ENCODE results near the gene FAM227A. TPM values are rescaled to one million over a fixed set of nuclear protein-coding genes. Genes with fewer than 3 reads are reported as not detected.

The FAM227A gene
- total RNA-seq, 2 donors from 2014 or later = 1.0 to 2.2 TPM

DNA sequence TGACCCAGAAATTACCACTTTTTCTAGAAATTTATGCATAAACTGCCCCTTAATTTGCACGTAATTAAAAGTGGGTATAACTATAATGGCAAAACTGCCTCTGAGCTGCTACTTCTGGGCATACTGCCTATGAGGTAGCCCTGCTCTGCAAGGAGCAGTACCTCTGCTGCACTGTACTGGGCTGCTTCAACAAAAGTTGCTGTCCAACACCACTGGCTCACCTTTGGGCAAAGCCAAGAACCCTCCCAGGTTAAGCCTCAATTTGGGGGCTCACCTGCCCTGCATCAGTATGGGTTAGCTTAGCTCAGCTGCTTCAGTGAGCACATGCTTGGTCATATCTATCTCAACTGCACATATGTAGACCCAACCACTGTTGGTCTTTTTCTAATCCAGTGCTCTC is 90.8 kb downstream of the FAM227A start:
- Histone ChIP-seq H3K27me3 (replicated peaks; ENCODE audit: insufficient read depth) (no peaks in the 10 kb centered on the region), H3K9me3 (no peaks in the 10 kb centered on the region), H3K4me1 (replicated peaks) (no peaks in the 10 kb centered on the region), H3K27ac (no peak overlapping the region), H3K36me3 (no peaks in the 10 kb centered on the region), H3K4me3 (no peak overlapping the region)
- TF ChIP-seq POLR2A (IDR thresholded peaks at IDR 0.05) (no peak), CTCF (IDR thresholded peaks at IDR 0.05) (no peak)
- intact Hi-C loops (cut with DNase I) = no loop called here
- DNase-seq (ENCODE audit: low spot score) = no peak
- WGBS = 100% methylated on average over 1 of the region's 1 CpG

DNA sequence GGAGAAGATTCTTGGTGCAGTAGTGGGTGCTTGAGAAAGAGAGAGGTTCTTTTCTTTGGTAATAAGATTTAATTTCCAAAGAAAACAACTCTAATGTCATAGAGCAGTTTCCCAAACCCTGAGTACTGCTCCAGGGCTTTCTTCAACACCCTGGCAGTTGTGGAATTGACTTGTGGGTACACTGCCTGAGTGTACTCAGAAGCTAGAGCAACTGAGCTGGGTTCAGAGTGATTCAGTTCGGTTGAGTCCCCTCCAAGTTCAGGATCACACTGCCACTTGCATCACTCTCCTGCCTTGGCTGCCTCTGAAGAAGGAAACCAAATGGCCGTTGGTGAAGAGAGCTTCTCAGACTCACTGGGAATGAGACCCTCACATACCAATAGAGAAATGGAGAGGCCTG is 91.5 kb downstream of the FAM227A start:
- H3K27ac ChIP-seq = no peak overlapping the region
- 80% methylated on average over 2 of the region's 2 CpGs for WGBS

DNA sequence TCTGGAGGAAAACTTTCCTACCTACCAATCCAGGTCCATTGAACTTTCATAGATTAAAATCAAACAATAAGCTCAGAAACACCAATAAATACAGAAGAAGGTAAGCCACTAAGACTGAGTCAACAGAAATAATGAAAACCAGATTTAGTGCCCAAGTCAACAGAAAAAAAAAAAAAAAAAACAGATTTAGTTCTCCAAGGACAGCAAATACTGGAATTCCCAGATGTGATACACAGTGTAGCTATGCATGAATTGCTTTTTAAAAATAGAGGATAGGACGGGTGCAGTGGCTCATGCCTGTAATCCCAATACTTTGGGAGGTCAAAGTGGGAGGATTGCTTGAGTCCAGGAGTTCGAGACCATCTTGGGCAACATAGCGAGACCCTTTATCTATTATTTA is 101.9 kb downstream of the FAM227A start:
- Histone ChIP-seq H3K4me3 (no peak overlapping the region), H3K36me3 (no peaks in the 10 kb centered on the region), H3K4me1 (replicated peaks) (no peaks in the 10 kb centered on the region), H3K9me3 (no peaks in the 10 kb centered on the region), H3K27ac (no peak overlapping the region), H3K27me3 (replicated peaks; ENCODE audit: insufficient read depth) (no peaks in the 10 kb centered on the region)
- DNase-seq (ENCODE audit: low spot score) = no peak
- 80% methylated on average over 3 of the region's 3 CpGs for WGBS
- intact Hi-C loops (cut with DNase I) = no loop called here
- no peak for TF ChIP-seq POLR2A (IDR thresholded peaks at IDR 0.05)
- TF ChIP-seq CTCF (IDR thresholded peaks at IDR 0.05) = no peak
- no peak for TF ChIP-seq POLR2AphosphoS5 (IDR thresholded peaks at IDR 0.05)

More for the DNA sequence above, 91.5 kb downstream of the FAM227A start:
- intact Hi-C loops (cut with DNase I) = no loop called here
- Histone ChIP-seq H3K9me3 (no peaks in the 10 kb centered on the region), H3K4me3 (no peak overlapping the region), H3K4me1 (replicated peaks) (no peaks in the 10 kb centered on the region), H3K36me3 (no peaks in the 10 kb centered on the region), H3K27me3 (replicated peaks; ENCODE audit: insufficient read depth) (no peaks in the 10 kb centered on the region)
- TF ChIP-seq POLR2AphosphoS5 (IDR thresholded peaks at IDR 0.05) (no peak), CTCF (IDR thresholded peaks at IDR 0.05) (no peak), POLR2A (IDR thresholded peaks at IDR 0.05) (no peak)
- no peak for DNase-seq (ENCODE audit: low spot score)

GRCh38 chr22:38549101-38549894 is 106.9 kb downstream of the FAM227A start:
- WGBS = 61% methylated on average over 7 of the region's 7 CpGs
- H3K36me3 ChIP-seq = no peaks in the 10 kb centered on the region
- intact Hi-C loops (cut with DNase I) = no loop called here
- no peaks in the 10 kb centered on the region for H3K4me1 ChIP-seq (replicated peaks)
- no peaks in the 10 kb centered on the region for H3K27me3 ChIP-seq (replicated peaks; ENCODE audit: insufficient read depth)
- DNase-seq (ENCODE audit: low spot score) = peak; percentile 11
- H3K4me3 ChIP-seq = no peak overlapping the region
- H3K9me3 ChIP-seq = no peaks in the 10 kb centered on the region
- TF ChIP-seq POLR2A (IDR thresholded peaks at IDR 0.05) (no peak), POLR2AphosphoS5 (IDR thresholded peaks at IDR 0.05) (peak; percentile 47)
- H3K27ac ChIP-seq = no peak overlapping the region

GRCh38 chr22:38540701-38541100 is 115.5 kb downstream of the FAM227A start:
- WGBS = 73% methylated on average over 2 of the region's 2 CpGs
- H3K27ac ChIP-seq = no peak overlapping the region
- no peak for DNase-seq (ENCODE audit: low spot score)
- H3K4me3 ChIP-seq = no peak overlapping the region
- intact Hi-C loops (cut with DNase I) = no loop called here
- no peaks in the 10 kb centered on the region for H3K4me1 ChIP-seq (replicated peaks)
- TF ChIP-seq POLR2AphosphoS5 (IDR thresholded peaks at IDR 0.05) (no peak), CTCF (IDR thresholded peaks at IDR 0.05) (no peak), POLR2A (IDR thresholded peaks at IDR 0.05) (no peak)
- no peaks in the 10 kb centered on the region for H3K36me3 ChIP-seq
- no peaks in the 10 kb centered on the region for H3K27me3 ChIP-seq (replicated peaks; ENCODE audit: insufficient read depth)
- H3K9me3 ChIP-seq = no peaks in the 10 kb centered on the region

Data from prostate gland (tissue), 2 donors.